ENCODE data around the gene LMO7. TPM values are rescaled to one million over a fixed set of nuclear protein-coding genes. Genes with fewer than 3 reads are reported as not detected.

Gene LMO7
- total RNA-seq, 1 experiment from 2014 or later = 20.4 TPM

DNA sequence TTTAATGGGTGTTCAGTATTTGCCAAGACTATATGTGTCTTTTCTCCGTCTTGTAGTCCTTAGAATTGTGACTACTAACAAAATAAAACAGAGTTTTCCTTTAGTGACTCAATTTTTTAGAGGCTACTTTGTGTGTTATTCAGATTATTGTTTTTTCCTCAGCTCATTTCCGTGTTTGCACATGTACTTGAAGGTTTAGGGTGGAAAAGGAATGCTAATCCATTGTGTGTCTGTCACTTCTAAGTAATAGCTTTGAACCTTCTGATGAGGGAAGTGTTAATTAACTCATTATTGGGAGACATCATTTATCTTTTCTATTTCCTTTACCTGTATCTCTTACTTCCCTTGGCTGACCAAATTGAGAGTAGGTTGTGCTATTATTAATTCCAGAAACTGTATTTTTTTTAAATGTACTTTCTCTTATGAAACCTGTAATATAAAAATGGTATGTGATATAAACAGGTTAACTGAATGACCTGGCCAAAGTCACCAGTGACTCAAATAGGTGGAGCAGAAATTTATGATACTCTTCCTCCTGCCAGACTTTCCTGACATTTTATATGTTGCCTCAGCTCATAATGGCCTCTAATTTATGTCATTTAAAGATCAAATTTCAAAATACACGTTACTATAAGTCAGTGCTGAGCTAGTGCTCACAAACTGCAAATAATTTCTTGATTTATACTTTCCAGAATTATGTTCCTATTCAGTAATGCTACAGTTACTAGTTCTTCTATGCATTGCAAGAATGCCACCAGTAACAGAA lies 88.8 kb downstream of the LMO7 start:
- H3K4me1 Mint-ChIP-seq = peaks cover 0 to 5% of the 10 kb centered on the region in 2 experiments; a peak in 2 of 4 replicates
- H2AK5ac ChIP-seq (ENCODE audit: insufficient read length, low read length) = no peak overlapping the region
- H2BK15ac ChIP-seq (ENCODE audit: low read depth, low read length) = no peak overlapping the region
- no peaks in the 10 kb centered on the region for H3K23me2 ChIP-seq (ENCODE audit: insufficient read length, low read depth, low read length, poor library complexity, severe bottlenecking)
- no peak for TF ChIP-seq CTCF (conservative IDR thresholded peaks at IDR 0.05)
- no peaks in the 10 kb centered on the region for H3K9me3 ChIP-seq (ENCODE audit: control insufficient read depth, low read depth, low read length)
- H3K27ac ChIP-seq (ENCODE audit: insufficient read length, low read depth, low read length) = no peak overlapping the region
- no peaks in the 10 kb centered on the region for H3K27me3 ChIP-seq (ENCODE audit: insufficient read depth, low read length)
- no peak overlapping the region for H2AFZ ChIP-seq (ENCODE audit: low read length)
- no CpG with 5 or more reads among the region's 3 CpGs for WGBS (ENCODE audit: extremely low coverage, insufficient read length, low lambda C conversion rate)
- peaks cover 0 to 8% (median 0%) of the 10 kb centered on the region in 3 experiments; a peak in 1 of 7 replicates for H3K36me3 Mint-ChIP-seq (ENCODE audit: insufficient read depth in 1 of 3, low read depth in 3 of 3)
- H3K4ac ChIP-seq (ENCODE audit: low read depth, low read length) = no peak overlapping the region
- H3K27me3 Mint-ChIP-seq (ENCODE audit: low read depth) = no peaks in the 10 kb centered on the region
- H2BK12ac ChIP-seq (ENCODE audit: insufficient read length, low read depth, low read length) = no peak overlapping the region
- no peaks in the 10 kb centered on the region for H3K4me1 ChIP-seq (ENCODE audit: insufficient read depth, low read length)
- H2BK5ac ChIP-seq (ENCODE audit: insufficient read length, low read length) = no peak overlapping the region
- H3K27ac Mint-ChIP-seq = no peak overlapping the region
- no peak for DNase-seq
- H3K79me2 ChIP-seq (ENCODE audit: insufficient read depth, low read length) = no peaks in the 10 kb centered on the region
- H3K23ac ChIP-seq (ENCODE audit: insufficient read length, low read depth, low read length) = no peak overlapping the region
- no peak overlapping the region for H4K8ac ChIP-seq (replicated peaks; ENCODE audit: insufficient read length, low read depth, low read length)
- H4K91ac ChIP-seq (ENCODE audit: insufficient read length, low read depth, low read length) = no peak overlapping the region
- H3K18ac ChIP-seq (ENCODE audit: insufficient read length, low read depth, low read length) = no peak overlapping the region
- no peak overlapping the region for H3K56ac ChIP-seq (ENCODE audit: insufficient read length, low read depth, low read length)
- H3K14ac ChIP-seq (ENCODE audit: insufficient read depth, low read length) = no peak overlapping the region
- no peak overlapping the region for H2BK120ac ChIP-seq (ENCODE audit: low read depth, low read length, poor library complexity, severe bottlenecking)
- H3K4me3 Mint-ChIP-seq = no peak overlapping the region
- peaks cover 0 to 2% of the 10 kb centered on the region in 2 experiments; a peak in 1 of 5 replicates for H3K9me3 Mint-ChIP-seq
- H3T11ph ChIP-seq (ENCODE audit: low read length) = no peak overlapping the region
- H3K4me2 ChIP-seq (ENCODE audit: insufficient read depth, insufficient read length, low read length) = no peak overlapping the region
- H4K5ac ChIP-seq (ENCODE audit: insufficient read length, low read depth, low read length) = no peak overlapping the region
- no peak overlapping the region for H3K9ac ChIP-seq (ENCODE audit: extremely low read depth, insufficient read length, low read length)
- no peaks in the 10 kb centered on the region for H4K20me1 ChIP-seq (ENCODE audit: control insufficient read depth, insufficient read depth, insufficient read length)
- H3K79me1 ChIP-seq (ENCODE audit: insufficient read depth, low read depth, low read length, poor library complexity, severe bottlenecking) = no peaks in the 10 kb centered on the region
- H2BK20ac ChIP-seq (ENCODE audit: low read depth, low read length, poor library complexity, severe bottlenecking) = no peak overlapping the region
